ENCODE data around the gene ZFP36L1.
A peak's percentile ranks its signal among the peaks of the same experiment; 100 is the strongest.

ZFP36L1 gene

DNA sequence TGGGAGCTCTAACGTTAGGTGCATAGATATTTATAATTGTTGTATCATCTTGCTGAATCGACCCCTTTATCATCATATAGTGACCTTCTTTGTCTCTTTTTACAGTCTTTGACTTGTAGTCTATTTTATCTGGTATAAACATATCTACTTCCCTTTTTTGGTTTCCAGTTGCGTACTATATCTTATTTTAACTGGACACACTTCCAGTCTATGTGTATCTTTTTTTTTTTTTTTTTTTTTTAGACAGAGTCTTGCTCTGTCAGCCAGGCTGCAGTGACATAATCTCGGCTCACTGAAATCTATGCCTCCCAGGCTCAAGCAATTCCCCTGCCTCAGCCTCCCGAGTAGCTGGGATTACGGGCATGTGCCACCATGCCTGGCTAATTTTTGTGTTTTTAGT is 41.9 kb upstream of the ZFP36L1 start:
- in situ Hi-C loops (cut with HindIII; ENCODE audit: low pct_ligation_motif_present, low sequenced_read_pairs) = no loop called here

DNA sequence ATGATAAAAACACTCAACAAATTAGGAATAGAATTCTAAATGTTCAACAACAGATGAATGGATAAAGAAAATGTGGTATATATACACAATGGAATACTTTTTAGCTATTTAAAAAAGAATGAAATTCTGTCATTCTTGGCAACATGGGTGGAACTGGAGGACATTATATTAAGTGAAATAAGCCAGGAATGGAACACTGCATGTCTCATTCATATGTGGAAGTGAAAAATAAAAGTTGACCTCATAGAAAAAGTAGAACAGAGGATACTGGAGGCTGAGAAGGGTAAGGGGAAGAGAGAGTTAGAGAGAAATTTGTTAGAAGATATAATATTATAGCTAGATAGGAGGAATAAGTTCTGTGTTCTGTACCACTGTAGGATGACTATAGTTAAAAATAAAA is 35.8 kb upstream of the ZFP36L1 start:
- DNase-seq = no peak
- no peak overlapping the region for H3K4me3 ChIP-seq (ENCODE audit: low read depth, low read length)
- TF ChIP-seq, protein P1, sequence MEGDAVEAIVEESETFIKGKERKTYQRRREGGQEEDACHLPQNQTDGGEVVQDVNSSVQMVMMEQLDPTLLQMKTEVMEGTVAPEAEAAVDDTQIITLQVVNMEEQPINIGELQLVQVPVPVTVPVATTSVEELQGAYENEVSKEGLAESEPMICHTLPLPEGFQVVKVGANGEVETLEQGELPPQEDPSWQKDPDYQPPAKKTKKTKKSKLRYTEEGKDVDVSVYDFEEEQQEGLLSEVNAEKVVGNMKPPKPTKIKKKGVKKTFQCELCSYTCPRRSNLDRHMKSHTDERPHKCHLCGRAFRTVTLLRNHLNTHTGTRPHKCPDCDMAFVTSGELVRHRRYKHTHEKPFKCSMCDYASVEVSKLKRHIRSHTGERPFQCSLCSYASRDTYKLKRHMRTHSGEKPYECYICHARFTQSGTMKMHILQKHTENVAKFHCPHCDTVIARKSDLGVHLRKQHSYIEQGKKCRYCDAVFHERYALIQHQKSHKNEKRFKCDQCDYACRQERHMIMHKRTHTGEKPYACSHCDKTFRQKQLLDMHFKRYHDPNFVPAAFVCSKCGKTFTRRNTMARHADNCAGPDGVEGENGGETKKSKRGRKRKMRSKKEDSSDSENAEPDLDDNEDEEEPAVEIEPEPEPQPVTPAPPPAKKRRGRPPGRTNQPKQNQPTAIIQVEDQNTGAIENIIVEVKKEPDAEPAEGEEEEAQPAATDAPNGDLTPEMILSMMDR (IDR thresholded peaks at IDR 0.05; ENCODE audit: low read depth, low read length, missing control alignments) = no peak
- H3K27me3 ChIP-seq (replicated peaks) = no peaks in the 10 kb centered on the region
- no peaks in the 10 kb centered on the region for H3K36me3 ChIP-seq (replicated peaks)
- H3K27ac ChIP-seq = no peak overlapping the region
- in situ Hi-C loops (cut with HindIII; ENCODE audit: low pct_ligation_motif_present, low sequenced_read_pairs) = no loop called here

More for the DNA sequence above, 41.9 kb upstream of the ZFP36L1 start:
- no peaks in the 10 kb centered on the region for H3K27me3 ChIP-seq (replicated peaks)
- TF ChIP-seq, protein P1 (IDR thresholded peaks at IDR 0.05; ENCODE audit: low read depth, low read length, missing control alignments) = no peak
- H3K27ac ChIP-seq = no peak overlapping the region
- peaks cover 6% of the 10 kb centered on the region for H3K36me3 ChIP-seq (replicated peaks)
- H3K4me3 ChIP-seq (ENCODE audit: low read depth, low read length) = no peak overlapping the region
- no peak for DNase-seq

DNA sequence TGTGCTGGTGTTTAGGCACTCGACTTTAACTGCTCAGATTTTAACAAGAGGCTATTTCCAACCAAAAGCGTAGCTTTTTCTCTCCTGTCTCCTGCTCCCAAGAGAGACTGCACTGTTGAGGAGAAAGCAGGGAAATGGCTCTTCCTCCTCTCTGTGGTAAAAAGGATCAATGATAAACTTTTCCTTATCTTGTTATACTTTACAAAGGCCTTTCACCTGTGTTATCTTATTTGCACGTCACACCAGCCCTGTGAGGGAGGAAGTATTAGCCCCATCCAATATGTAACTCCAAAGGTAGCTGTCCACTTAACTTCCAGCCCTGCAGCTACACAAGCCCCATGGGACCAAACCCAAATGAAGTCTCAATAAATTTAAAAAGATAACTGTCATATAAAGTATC is 32.9 kb upstream of the ZFP36L1 start:
- in situ Hi-C loops (cut with HindIII; ENCODE audit: low pct_ligation_motif_present, low sequenced_read_pairs) = no loop called here
- no peaks in the 10 kb centered on the region for H3K27me3 ChIP-seq (replicated peaks)
- DNase-seq = no peak
- no peaks in the 10 kb centered on the region for H3K36me3 ChIP-seq (replicated peaks)
- TF ChIP-seq, protein P1 (IDR thresholded peaks at IDR 0.05; ENCODE audit: low read depth, low read length, missing control alignments) = no peak
- H3K27ac ChIP-seq = no peak overlapping the region
- no peak overlapping the region for H3K4me3 ChIP-seq (ENCODE audit: low read depth, low read length)

DNA sequence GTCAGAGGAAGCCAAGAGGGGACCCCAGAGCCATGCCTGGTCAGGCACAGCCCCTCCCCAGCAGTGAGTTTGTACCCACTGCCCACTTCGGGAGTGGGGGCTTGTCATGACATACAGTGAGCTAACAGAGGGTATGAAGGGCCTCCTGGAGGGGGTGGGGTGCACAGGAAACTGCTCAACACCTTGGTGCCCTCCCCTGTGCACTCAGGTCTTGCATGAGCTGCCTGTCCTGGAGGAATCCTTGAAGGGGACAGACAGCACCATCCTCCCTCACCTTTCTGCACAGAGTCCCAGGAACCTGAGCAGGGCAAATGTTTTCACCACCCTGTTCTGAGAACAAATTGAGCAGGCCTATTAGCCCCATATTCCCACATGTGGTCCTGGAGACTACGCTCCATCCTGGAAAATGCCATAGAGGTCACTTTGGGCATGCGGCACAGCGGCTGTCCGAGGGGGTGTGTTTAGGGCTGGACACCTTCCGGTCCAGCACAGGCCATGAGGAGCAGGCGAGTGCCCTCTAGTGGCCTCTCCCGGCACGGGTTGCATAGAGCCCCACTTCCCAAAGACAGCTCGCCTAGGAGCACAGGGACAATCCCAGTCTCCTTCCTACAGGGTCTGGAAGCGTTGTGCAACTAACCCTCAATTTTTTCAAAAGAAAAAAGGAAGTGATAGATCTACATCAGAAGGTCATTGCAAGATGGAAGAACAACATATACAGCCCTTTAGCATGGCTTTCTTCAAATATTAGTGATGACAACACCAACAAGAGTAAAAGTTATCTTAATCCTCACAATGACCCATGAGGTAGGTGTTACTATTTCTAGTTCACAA is 31.9 kb upstream of the ZFP36L1 start:
- no peaks in the 10 kb centered on the region for H3K27me3 ChIP-seq (replicated peaks)
- no peak overlapping the region for H3K4me3 ChIP-seq (ENCODE audit: low read depth, low read length)
- no peaks in the 10 kb centered on the region for H3K36me3 ChIP-seq (replicated peaks)
- H3K27ac ChIP-seq = no peak overlapping the region
- TF ChIP-seq, protein P1 (IDR thresholded peaks at IDR 0.05; ENCODE audit: low read depth, low read length, missing control alignments) = peak; percentile 98
- peak; percentile 76 for DNase-seq
- in situ Hi-C loops (cut with HindIII; ENCODE audit: low pct_ligation_motif_present, low sequenced_read_pairs) = loop anchor here (25.0 kb wide), 1 partner anchor 887 kb away; no protein-coding TSS in a partner anchor

DNA sequence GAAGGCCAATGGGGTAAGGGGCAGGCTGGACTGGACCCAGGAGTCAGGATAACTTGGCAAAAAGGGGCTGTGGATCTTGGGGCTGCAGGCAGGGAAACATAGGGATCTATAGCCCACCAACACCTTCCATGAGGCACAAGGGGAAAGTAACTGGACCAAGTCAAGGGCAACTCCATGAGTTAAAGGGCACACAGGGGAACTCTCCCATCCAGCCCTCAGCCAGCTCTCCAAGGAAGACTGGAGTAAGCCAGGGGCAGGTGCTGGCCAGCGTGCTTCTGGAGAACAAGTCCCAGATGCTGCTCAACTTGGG is 31.3 kb upstream of the ZFP36L1 start:
- TF ChIP-seq, protein P1 (IDR thresholded peaks at IDR 0.05; ENCODE audit: low read depth, low read length, missing control alignments) = no peak
- no peak for DNase-seq
- Histone ChIP-seq H3K27me3 (replicated peaks) (no peaks in the 10 kb centered on the region), H3K4me3 (ENCODE audit: low read depth, low read length) (no peak overlapping the region), H3K27ac (no peak overlapping the region), H3K36me3 (replicated peaks) (no peaks in the 10 kb centered on the region)
- in situ Hi-C loops (cut with HindIII; ENCODE audit: low pct_ligation_motif_present, low sequenced_read_pairs) = loop anchor here (25.0 kb wide), 1 partner anchor 887 kb away; no protein-coding TSS in a partner anchor

Data from brain microvascular endothelial cell (primary cell).